ENCODE data around the gene FAM193B. TPM values are rescaled to one million over a fixed set of nuclear protein-coding genes. Genes with fewer than 3 reads are reported as not detected.

FAM193B gene
- total RNA-seq, 3 donors from 2014 or later, result 35.4 to 81.5 (median 77.0) TPM

GRCh38 chr5:177474846-177475562 lies 79.4 kb downstream of the FAM193B start:
- intact Hi-C loops (cut with DNase I; ENCODE audit: low total_unique reads), result no loop called here

GRCh38 chr5:177474002-177474476 lies 80.3 kb downstream of the FAM193B start:
- DNase-seq (ENCODE audit: low spot score in 2 of 2), result no peak
- TF ChIP-seq CTCF (IDR thresholded peaks at IDR 0.05) (no peak), POLR2AphosphoS5 (IDR thresholded peaks at IDR 0.05) (no peak), POLR2A (IDR thresholded peaks at IDR 0.05) (no peak)
- H3K27me3 ChIP-seq, result no peaks in the 10 kb centered on the region
- H3K4me1 ChIP-seq, result peaks cover 14 to 18% of the 10 kb centered on the region in 2 donors
- no peaks in the 10 kb centered on the region for H3K9me3 ChIP-seq
- intact Hi-C loops (cut with DNase I; ENCODE audit: low total_unique reads), result no loop called here
- H3K27ac ChIP-seq, result peak overlapping the region; percentile 55 to 77
- H3K4me3 ChIP-seq, result peak overlapping the region; percentile 81 to 96 (median 81)
- no peaks in the 10 kb centered on the region for H3K36me3 ChIP-seq

More at GRCh38 chr5:177474846-177475562, 79.4 kb downstream of the FAM193B start:
- Histone ChIP-seq H3K4me1 (peaks cover 19% of the 10 kb centered on the region in 2 donors), H3K27me3 (no peaks in the 10 kb centered on the region), H3K4me3 (no peak overlapping the region), H3K9me3 (no peaks in the 10 kb centered on the region), H3K27ac (peak overlapping the region in 1 of 2 donors; percentile 77), H3K36me3 (no peaks in the 10 kb centered on the region)
- DNase-seq (ENCODE audit: low spot score in 2 of 2), result no peak
- TF ChIP-seq CTCF (IDR thresholded peaks at IDR 0.05) (no peak), POLR2AphosphoS5 (IDR thresholded peaks at IDR 0.05) (no peak), POLR2A (IDR thresholded peaks at IDR 0.05) (no peak)

- H3K9me3 ChIP-seq, result no peaks in the 10 kb centered on the region
- H3K4me1 ChIP-seq, result peaks cover 9 to 14% of the 10 kb centered on the region in 2 donors
- intact Hi-C loops (cut with DNase I; ENCODE audit: low total_unique reads), result no loop called here
- no peaks in the 10 kb centered on the region for H3K36me3 ChIP-seq
- no peak for DNase-seq (ENCODE audit: low spot score in 2 of 2)
- no peaks in the 10 kb centered on the region for H3K27me3 ChIP-seq
- peak within 1 kb of the TSS; percentile 55 to 77 for H3K27ac ChIP-seq
- TF ChIP-seq POLR2AphosphoS5 (IDR thresholded peaks at IDR 0.05) (no peak), POLR2A (IDR thresholded peaks at IDR 0.05) (no peak), CTCF (IDR thresholded peaks at IDR 0.05) (no peak)
- peak within 1 kb of the TSS; percentile 81 to 96 (median 81) for H3K4me3 ChIP-seq
These were observed 80.8 kb downstream of the FAM193B start, which contains the start of gene DBN1 for GRCh38 chr5:177473443-177474001. TSS of gene DBN1 (minus strand) at chr5:177473634. CDS start at chr5:177473521, 113 bp downstream.

GRCh38 chr5:177472460-177473442 lies 81.6 kb downstream of the FAM193B start:
- intact Hi-C loops (cut with DNase I; ENCODE audit: low total_unique reads), result no loop called here
- Histone ChIP-seq H3K27me3 (no peaks in the 10 kb centered on the region), H3K4me1 (peaks cover 8 to 14% of the 10 kb centered on the region in 2 donors), H3K9me3 (no peaks in the 10 kb centered on the region), H3K36me3 (no peaks in the 10 kb centered on the region), H3K27ac (peak overlapping the region; percentile 55 to 77), H3K4me3 (peak overlapping the region; percentile 81 to 96 (median 81))
- TF ChIP-seq POLR2A (IDR thresholded peaks at IDR 0.05), result no peak
- no peak for TF ChIP-seq CTCF (IDR thresholded peaks at IDR 0.05)
- TF ChIP-seq POLR2AphosphoS5 (IDR thresholded peaks at IDR 0.05), result no peak
- no peak for DNase-seq (ENCODE audit: low spot score in 2 of 2)
